ENCODE results near the gene MAP4.

DNA sequence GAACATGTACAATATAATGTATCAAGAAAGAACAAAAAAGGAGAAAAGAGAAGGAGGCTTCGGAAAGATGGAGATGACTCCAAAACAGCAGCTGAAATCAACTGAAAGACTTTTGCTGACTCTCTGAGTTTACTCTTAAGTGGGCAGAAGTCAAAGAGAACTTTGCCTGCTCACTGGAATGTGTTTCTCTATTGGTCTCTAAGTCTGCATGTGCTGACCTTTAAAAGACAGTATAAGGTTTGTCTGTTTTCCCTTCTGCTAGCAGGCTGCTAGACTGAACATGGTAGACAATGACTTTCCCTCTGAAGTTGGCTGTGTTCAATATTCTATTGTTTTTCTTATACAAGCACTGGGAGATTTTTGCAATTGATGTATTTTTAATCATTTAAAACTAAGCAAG lies 7.2 kb upstream of the MAP4 start:
- TF ChIP-seq, protein P1, sequence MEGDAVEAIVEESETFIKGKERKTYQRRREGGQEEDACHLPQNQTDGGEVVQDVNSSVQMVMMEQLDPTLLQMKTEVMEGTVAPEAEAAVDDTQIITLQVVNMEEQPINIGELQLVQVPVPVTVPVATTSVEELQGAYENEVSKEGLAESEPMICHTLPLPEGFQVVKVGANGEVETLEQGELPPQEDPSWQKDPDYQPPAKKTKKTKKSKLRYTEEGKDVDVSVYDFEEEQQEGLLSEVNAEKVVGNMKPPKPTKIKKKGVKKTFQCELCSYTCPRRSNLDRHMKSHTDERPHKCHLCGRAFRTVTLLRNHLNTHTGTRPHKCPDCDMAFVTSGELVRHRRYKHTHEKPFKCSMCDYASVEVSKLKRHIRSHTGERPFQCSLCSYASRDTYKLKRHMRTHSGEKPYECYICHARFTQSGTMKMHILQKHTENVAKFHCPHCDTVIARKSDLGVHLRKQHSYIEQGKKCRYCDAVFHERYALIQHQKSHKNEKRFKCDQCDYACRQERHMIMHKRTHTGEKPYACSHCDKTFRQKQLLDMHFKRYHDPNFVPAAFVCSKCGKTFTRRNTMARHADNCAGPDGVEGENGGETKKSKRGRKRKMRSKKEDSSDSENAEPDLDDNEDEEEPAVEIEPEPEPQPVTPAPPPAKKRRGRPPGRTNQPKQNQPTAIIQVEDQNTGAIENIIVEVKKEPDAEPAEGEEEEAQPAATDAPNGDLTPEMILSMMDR (IDR thresholded peaks at IDR 0.05) = no peak
- TF ChIP-seq POLR2A (IDR thresholded peaks at IDR 0.05) = no peak

Data from esophagus squamous epithelium (tissue), 4 donors.